Nasal cavity respiratory epithelium epithelial cell of viscerocranial mucosa (primary cell): Measurements from ENCODE around the gene OR9A4. TPM values are rescaled to one million over a fixed set of nuclear protein-coding genes. Genes with fewer than 3 reads are reported as not detected.

Experiments used
- total RNA-seq: library from RNA; depleted of rRNA; stranded (reverse); fragments of >200 nt; gene quantifications from 2 replicates; pipeline ENCODE4 v1.2.3, GENCODE V29; 2014

The OR9A4 gene, protein sequence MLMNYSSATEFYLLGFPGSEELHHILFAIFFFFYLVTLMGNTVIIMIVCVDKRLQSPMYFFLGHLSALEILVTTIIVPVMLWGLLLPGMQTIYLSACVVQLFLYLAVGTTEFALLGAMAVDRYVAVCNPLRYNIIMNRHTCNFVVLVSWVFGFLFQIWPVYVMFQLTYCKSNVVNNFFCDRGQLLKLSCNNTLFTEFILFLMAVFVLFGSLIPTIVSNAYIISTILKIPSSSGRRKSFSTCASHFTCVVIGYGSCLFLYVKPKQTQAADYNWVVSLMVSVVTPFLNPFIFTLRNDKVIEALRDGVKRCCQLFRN
- 0.43 TPM in 1 of 2 replicates, not detected in the other for total RNA-seq

DNA sequence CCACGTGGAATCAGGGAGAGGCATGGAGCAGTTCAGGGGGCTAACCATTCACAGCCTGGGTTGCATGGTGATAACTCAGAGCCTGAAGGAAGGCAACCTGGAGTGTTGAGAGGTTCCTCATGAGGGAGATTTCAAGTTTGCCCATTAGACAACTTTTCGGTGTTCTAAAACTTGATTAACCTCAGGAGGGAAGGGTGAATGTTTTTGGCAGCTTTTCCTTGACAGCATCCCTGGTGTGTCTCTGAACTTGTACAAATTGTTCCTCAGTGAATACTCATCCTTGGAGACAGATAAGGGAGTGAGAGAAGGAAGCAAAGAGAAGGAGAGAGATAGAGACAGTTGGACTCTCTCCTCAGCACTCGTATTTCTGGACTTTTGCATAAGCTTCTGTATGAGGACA is at the start of gene OR9A4:
Gene OR9A4 (plus strand): TSS at position 301 of the 400 bp plus-strand sequence. CDS start 2,477 bp downstream, outside the sequence.

DNA sequence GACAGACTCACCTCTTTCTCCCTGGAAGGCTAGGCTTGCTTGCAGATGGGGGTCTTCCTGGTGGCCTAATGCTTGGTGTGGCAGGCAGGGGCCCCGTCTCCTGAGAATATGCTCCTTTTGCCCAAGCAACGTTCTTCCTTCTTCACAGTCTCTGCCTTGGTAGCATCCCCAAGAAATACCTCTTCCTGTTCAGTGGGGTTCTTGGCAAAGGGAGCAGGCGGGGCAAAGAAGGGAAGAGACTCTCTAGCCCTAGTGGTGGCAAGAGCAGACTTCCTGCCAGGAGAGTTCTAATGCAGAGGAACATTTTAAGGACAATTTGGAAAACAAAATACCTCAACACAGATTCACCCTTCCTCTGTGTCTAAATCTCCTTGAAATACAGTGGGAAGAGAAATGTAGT is 30.6 kb downstream of the OR9A4 start, which contains the start of gene CLEC5A:
Gene CLEC5A (minus strand): TSS at position 179 of the 400 bp plus-strand sequence. CDS start 682 bp downstream, outside the sequence.

Other genes with a start within 250 kb of the OR9A4 start
- 16.1 and 28.5 TPM in 2 replicates for gene DENND11, start 214.2 kb upstream of the OR9A4 start, total RNA-seq
- gene WEE2, start 208.0 kb upstream of the OR9A4 start, total RNA-seq = under 0.01 and 0.14 TPM in 2 replicates
- gene SSBP1, start 178.0 kb upstream of the OR9A4 start, total RNA-seq = 116 and 149 TPM in 2 replicates
- 1.0 and 7.8 TPM in 2 replicates for gene TAS2R3, start 152.3 kb upstream of the OR9A4 start, total RNA-seq
- 1.0 and 6.4 TPM in 2 replicates for gene TAS2R4, start 139.7 kb upstream of the OR9A4 start, total RNA-seq
- gene TAS2R5, start 126.2 kb upstream of the OR9A4 start, total RNA-seq = 1.0 and 4.4 TPM in 2 replicates
- not detected in 2 replicates for gene PRSS37, start 74.9 kb upstream of the OR9A4 start, total RNA-seq
- 0.07 TPM in 1 of 2 replicates, not detected in the other for gene CLEC5A, start 30.6 kb downstream of the OR9A4 start, total RNA-seq
- not detected in 2 replicates for gene TAS2R38, start 57.4 kb downstream of the OR9A4 start, total RNA-seq
- gene MGAM, start 79.5 kb downstream of the OR9A4 start, total RNA-seq = under 0.01 and 4.1 TPM in 2 replicates
- 0.21 TPM in 1 of 2 replicates, not detected in the other for gene MGAM2, start 195.3 kb downstream of the OR9A4 start, total RNA-seq